ENCODE results near the gene SPC25. TPM values are rescaled to one million over a fixed set of nuclear protein-coding genes. Genes with fewer than 3 reads are reported as not detected.
A peak's percentile ranks its signal among the peaks of the same experiment; 100 is the strongest.

The SPC25 gene
- total and polyA plus RNA-seq, 4 donors = 0.58 to 8.2 (median 2.1) TPM; not detected in 1

- Histone ChIP-seq H3K27me3 (ENCODE audit: control insufficient read depth in 4 of 4, insufficient read depth in 4 of 4, low read length in 3 of 4) (no peaks in the 10 kb centered on the region), H3K4me3 (ENCODE audit: low read depth in 1 of 3, low read length in 3 of 3) (no peak overlapping the region), H3K9me3 (ENCODE audit: control insufficient read depth in 4 of 4, low read length in 3 of 4) (no peaks in the 10 kb centered on the region), H3K9ac (ENCODE audit: low read depth in 1 of 2, low read length in 2 of 2) (no peak overlapping the region), H3K27ac (ENCODE audit: low read depth in 1 of 2, low read length in 2 of 2) (no peak overlapping the region), H3K4me1 (ENCODE audit: control insufficient read depth in 4 of 4, insufficient read depth in 4 of 4, low read length in 3 of 4) (peaks cover 0 to 6% (median 3%) of the 10 kb centered on the region in 4 donors), H3K36me3 (ENCODE audit: control insufficient read depth in 4 of 4, insufficient read depth in 3 of 4, low read depth in 1 of 4, low read length in 3 of 4) (peaks cover 5 to 32% (median 31%) of the 10 kb centered on the region in 4 donors)
- no peak for DNase-seq (ENCODE audit: low spot score)
- WGBS = 83% methylated on average over 3 of the region's 3 CpGs
- TF ChIP-seq HNF4G (IDR thresholded peaks at IDR 0.05) (no peak), RAD21 (IDR thresholded peaks at IDR 0.05) (no peak), NR2F2 (IDR thresholded peaks at IDR 0.05) (no peak), JUND (IDR thresholded peaks at IDR 0.05) (no peak), YY1 (IDR thresholded peaks at IDR 0.05) (no peak), SP1 (IDR thresholded peaks at IDR 0.05) (no peak), REST (IDR thresholded peaks at IDR 0.05) (no peak), RXRA (IDR thresholded peaks at IDR 0.05) (no peak), MAX (IDR thresholded peaks at IDR 0.05) (no peak), GABPA (IDR thresholded peaks at IDR 0.05 in 1 of 2, conservative IDR thresholded peaks at IDR 0.05 in 1 of 2) (no peak)
- TF ChIP-seq, protein P1, sequence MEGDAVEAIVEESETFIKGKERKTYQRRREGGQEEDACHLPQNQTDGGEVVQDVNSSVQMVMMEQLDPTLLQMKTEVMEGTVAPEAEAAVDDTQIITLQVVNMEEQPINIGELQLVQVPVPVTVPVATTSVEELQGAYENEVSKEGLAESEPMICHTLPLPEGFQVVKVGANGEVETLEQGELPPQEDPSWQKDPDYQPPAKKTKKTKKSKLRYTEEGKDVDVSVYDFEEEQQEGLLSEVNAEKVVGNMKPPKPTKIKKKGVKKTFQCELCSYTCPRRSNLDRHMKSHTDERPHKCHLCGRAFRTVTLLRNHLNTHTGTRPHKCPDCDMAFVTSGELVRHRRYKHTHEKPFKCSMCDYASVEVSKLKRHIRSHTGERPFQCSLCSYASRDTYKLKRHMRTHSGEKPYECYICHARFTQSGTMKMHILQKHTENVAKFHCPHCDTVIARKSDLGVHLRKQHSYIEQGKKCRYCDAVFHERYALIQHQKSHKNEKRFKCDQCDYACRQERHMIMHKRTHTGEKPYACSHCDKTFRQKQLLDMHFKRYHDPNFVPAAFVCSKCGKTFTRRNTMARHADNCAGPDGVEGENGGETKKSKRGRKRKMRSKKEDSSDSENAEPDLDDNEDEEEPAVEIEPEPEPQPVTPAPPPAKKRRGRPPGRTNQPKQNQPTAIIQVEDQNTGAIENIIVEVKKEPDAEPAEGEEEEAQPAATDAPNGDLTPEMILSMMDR (IDR thresholded peaks at IDR 0.05; ENCODE audit: low read depth, low read length, missing input control) = no peak
- TF ChIP-seq, protein P2, sequence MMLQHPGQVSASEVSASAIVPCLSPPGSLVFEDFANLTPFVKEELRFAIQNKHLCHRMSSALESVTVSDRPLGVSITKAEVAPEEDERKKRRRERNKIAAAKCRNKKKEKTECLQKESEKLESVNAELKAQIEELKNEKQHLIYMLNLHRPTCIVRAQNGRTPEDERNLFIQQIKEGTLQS (IDR thresholded peaks at IDR 0.05) = no peak
Observed at GRCh38 chr2:168926621-168927386, 36.6 kb upstream of the SPC25 start.

DNA sequence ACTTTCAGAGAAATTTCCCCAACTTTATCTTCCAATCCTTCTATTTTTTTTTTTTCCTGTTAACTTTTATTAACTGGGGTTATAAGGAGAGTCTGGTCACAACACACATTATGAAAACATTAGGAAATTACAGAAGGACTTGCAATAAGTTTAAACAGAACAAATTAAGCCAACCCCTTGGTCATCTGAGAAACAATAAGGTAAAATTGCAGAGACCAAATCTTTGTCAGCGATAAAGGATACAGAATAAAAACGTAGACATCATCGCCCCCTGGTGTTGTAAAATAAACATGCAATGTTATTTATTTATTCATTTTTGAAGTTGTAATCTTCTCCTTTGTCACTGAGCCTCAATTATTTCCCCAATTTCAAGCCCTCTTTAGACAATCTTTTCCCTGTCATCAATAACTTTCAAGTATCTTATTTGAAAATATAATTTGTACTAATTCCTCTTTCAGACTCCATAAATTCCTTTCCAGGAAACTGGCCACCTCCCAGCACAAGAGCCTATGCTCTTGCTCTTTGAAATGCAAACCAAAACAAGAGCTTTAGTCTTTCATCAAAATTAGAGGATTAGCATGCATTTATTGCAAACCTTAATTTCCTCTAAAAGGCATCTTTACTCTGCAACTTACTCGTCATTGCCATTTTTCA lies 30.4 kb upstream of the SPC25 start:
- WGBS = 25% methylated on average over 4 of the region's 4 CpGs
- no peak for DNase-seq (ENCODE audit: low spot score)
- Histone ChIP-seq H3K9ac (ENCODE audit: low read depth in 1 of 2, low read length in 2 of 2) (no peak overlapping the region), H3K9me3 (ENCODE audit: control insufficient read depth in 4 of 4, low read length in 3 of 4) (peaks cover 0 to 3% (median under 1%) of the 10 kb centered on the region in 4 donors), H3K4me3 (ENCODE audit: low read depth in 1 of 3, low read length in 3 of 3) (no peak overlapping the region), H3K4me1 (ENCODE audit: control insufficient read depth in 4 of 4, insufficient read depth in 4 of 4, low read length in 3 of 4) (peaks cover 0 to 2% (median 0%) of the 10 kb centered on the region in 4 donors), H3K27ac (ENCODE audit: low read depth in 1 of 2, low read length in 2 of 2) (no peak overlapping the region), H3K36me3 (ENCODE audit: control insufficient read depth in 4 of 4, insufficient read depth in 3 of 4, low read depth in 1 of 4, low read length in 3 of 4) (peaks cover 2 to 24% (median 18%) of the 10 kb centered on the region in 4 donors), H3K27me3 (ENCODE audit: control insufficient read depth in 4 of 4, insufficient read depth in 4 of 4, low read length in 3 of 4) (no peaks in the 10 kb centered on the region)
- TF ChIP-seq, protein P1 (IDR thresholded peaks at IDR 0.05; ENCODE audit: low read depth, low read length, missing input control) = peak; percentile 54
- TF ChIP-seq REST (IDR thresholded peaks at IDR 0.05) = no peak
- TF ChIP-seq RAD21 (IDR thresholded peaks at IDR 0.05) = peak; percentile 82 to 84
